ENCODE data around the gene PRKG1. TPM values are rescaled to one million over a fixed set of nuclear protein-coding genes. Genes with fewer than 3 reads are reported as not detected.
A peak's percentile ranks its signal among the peaks of the same experiment; 100 is the strongest.

PRKG1 gene
- total and polyA plus RNA-seq, 2 of the 4 experiments (the other 2 are of a cell fraction): 3.5 to 18.3 TPM

DNA sequence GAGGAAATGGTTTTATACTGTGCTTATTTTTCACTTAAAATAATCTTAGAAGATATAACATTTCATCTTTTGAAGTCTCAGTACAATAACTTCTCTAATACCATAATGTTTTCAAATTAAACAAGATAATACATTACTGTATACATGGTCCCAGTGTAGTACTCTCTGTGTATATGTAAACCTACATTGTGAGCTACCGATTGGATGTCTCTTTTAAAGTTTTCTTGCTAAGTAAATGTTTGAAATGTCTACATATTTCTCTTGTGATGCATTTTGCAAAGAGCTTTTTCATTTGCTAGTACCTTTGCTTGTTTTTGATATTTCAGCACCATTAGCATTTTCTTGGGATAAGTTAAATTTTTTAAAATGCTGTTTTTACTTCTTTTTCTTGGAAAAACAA lies 94.8 kb downstream of the PRKG1 start:
- in situ Hi-C loops (cut with MboI; ENCODE audit: low sequenced_read_pairs): no loop called here

More for the DNA sequence above, 94.8 kb downstream of the PRKG1 start:
- POLR2A ChIA-PET (ENCODE audit: unreplicated experiment): no interaction called here
- TF ChIP-seq BHLHE40 (IDR thresholded peaks at IDR 0.05; ENCODE audit: low read depth, low read length) (no peak), MAFK (IDR thresholded peaks at IDR 0.05; ENCODE audit: low read depth, low read length) (no peak), MAZ (IDR thresholded peaks at IDR 0.05; ENCODE audit: borderline replicate concordance, low read depth, low read length) (no peak), NFE2L2 (IDR thresholded peaks at IDR 0.05; ENCODE audit: low read depth, low read length) (no peak), RFX5 (IDR thresholded peaks at IDR 0.05; ENCODE audit: low read depth, low read length) (no peak), RAD21 (IDR thresholded peaks at IDR 0.05; ENCODE audit: low read length) (no peak), CEBPB (IDR thresholded peaks at IDR 0.05; ENCODE audit: low read depth, low read length) (no peak), SMC3 (IDR thresholded peaks at IDR 0.05; ENCODE audit: low read depth, low read length) (no peak), POLR2A (IDR thresholded peaks at IDR 0.05; ENCODE audit: low read depth, low read length) (no peak), FOS (IDR thresholded peaks at IDR 0.05; ENCODE audit: low read depth, low read length) (no peak)
- TF ChIP-seq, protein P1, sequence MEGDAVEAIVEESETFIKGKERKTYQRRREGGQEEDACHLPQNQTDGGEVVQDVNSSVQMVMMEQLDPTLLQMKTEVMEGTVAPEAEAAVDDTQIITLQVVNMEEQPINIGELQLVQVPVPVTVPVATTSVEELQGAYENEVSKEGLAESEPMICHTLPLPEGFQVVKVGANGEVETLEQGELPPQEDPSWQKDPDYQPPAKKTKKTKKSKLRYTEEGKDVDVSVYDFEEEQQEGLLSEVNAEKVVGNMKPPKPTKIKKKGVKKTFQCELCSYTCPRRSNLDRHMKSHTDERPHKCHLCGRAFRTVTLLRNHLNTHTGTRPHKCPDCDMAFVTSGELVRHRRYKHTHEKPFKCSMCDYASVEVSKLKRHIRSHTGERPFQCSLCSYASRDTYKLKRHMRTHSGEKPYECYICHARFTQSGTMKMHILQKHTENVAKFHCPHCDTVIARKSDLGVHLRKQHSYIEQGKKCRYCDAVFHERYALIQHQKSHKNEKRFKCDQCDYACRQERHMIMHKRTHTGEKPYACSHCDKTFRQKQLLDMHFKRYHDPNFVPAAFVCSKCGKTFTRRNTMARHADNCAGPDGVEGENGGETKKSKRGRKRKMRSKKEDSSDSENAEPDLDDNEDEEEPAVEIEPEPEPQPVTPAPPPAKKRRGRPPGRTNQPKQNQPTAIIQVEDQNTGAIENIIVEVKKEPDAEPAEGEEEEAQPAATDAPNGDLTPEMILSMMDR (conservative IDR thresholded peaks at IDR 0.05; ENCODE audit: low read depth, low read length): no peak
- TF ChIP-seq, protein P2, sequence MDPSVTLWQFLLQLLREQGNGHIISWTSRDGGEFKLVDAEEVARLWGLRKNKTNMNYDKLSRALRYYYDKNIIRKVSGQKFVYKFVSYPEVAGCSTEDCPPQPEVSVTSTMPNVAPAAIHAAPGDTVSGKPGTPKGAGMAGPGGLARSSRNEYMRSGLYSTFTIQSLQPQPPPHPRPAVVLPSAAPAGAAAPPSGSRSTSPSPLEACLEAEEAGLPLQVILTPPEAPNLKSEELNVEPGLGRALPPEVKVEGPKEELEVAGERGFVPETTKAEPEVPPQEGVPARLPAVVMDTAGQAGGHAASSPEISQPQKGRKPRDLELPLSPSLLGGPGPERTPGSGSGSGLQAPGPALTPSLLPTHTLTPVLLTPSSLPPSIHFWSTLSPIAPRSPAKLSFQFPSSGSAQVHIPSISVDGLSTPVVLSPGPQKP (IDR thresholded peaks at IDR 0.05; ENCODE audit: borderline replicate concordance, low read depth, low read length): no peak
- dilution Hi-C loops (cut with HindIII; ENCODE audit: low sequenced_read_pairs, unreplicated experiment): no loop called here
- H3K36me3 ChIP-seq (ENCODE audit: control insufficient read depth, insufficient read depth, low read length): no peaks in the 10 kb centered on the region
- no peak overlapping the region for H3K4me3 ChIP-seq (ENCODE audit: insufficient read depth, low read depth, low read length)
- CTCF ChIA-PET: interaction anchor here (0.9 kb wide), 1 partner anchor 28 kb away, joined by 3 read pairs; no protein-coding TSS in a partner anchor
- H3K9me3 ChIP-seq (ENCODE audit: control insufficient read depth, insufficient read depth, low read length): no peaks in the 10 kb centered on the region
- no peaks in the 10 kb centered on the region for H4K20me1 ChIP-seq (ENCODE audit: insufficient read depth, low read length)
- DNase-seq: peak; percentile 64
- H2BK15ac ChIP-seq (ENCODE audit: low read depth, low read length): no peak overlapping the region
- no TSS peak for BruUV-seq (replicated peaks)
- intact Hi-C loops (cut with micrococcal nuclease): no loop called here
- H2AFZ ChIP-seq (replicated peaks; ENCODE audit: low read length, poor library complexity): no peak overlapping the region
- H4K5ac ChIP-seq (ENCODE audit: low read depth, low read length): no peak overlapping the region
- no peaks in the 10 kb centered on the region for H3K27me3 ChIP-seq (ENCODE audit: control insufficient read depth, insufficient read depth, low read length)
- H3K23ac ChIP-seq (ENCODE audit: low read depth, low read length): no peak overlapping the region
- no peak overlapping the region for H3K9ac ChIP-seq (ENCODE audit: low read depth, low read length)
- no peak overlapping the region for H3K18ac ChIP-seq (ENCODE audit: low read depth, low read length)
- no peak overlapping the region for H2AK9ac ChIP-seq (replicated peaks; ENCODE audit: low read depth, low read length, poor library complexity)
- peaks cover 4 to 15% of the 10 kb centered on the region in 2 experiments; a peak in 3 of 4 replicates for H3K79me1 ChIP-seq (ENCODE audit: low read depth in 1 of 2, low read length in 2 of 2)
- H3K56ac ChIP-seq (ENCODE audit: extremely low read depth, insufficient read depth, low read length): no peak overlapping the region
- peaks cover 11% of the 10 kb centered on the region for H3K9me1 ChIP-seq (ENCODE audit: insufficient read depth, low read length)
- no peak overlapping the region for H3K4ac ChIP-seq (ENCODE audit: low read depth, low read length)
- no peak overlapping the region for H2AK5ac ChIP-seq (ENCODE audit: low read depth, low read length)
- H2BK20ac ChIP-seq (ENCODE audit: low read depth, low read length): no peak overlapping the region
- peaks cover 11% of the 10 kb centered on the region for H3K4me1 ChIP-seq (ENCODE audit: control insufficient read depth, insufficient read depth, low read length)
- peak overlapping the region; percentile 41; the same call in 1 of the 2 replicates for H3K4me2 ChIP-seq (ENCODE audit: low read depth, low read length)
- WGBS, 2 experiments (ENCODE audit: extremely low coverage in 2 of 2, insufficient read length in 1 of 2): no CpG with 5 or more reads among the region's 1 CpG
- peak; percentile 83 for ATAC-seq (ENCODE audit: low read depth)
- H4K91ac ChIP-seq (ENCODE audit: insufficient read depth, low read depth, low read length): no peak overlapping the region
- peak overlapping the region; percentile 77 for H2BK5ac ChIP-seq (ENCODE audit: low read depth, low read length, poor library complexity, severe bottlenecking)
- H2BK120ac ChIP-seq (ENCODE audit: low read depth, low read length): no peak overlapping the region
- no peak overlapping the region for H3K27ac ChIP-seq (ENCODE audit: insufficient read depth, low read length)
- no peak overlapping the region for H4K8ac ChIP-seq (ENCODE audit: low read depth in 2 of 2, low read length in 2 of 2)
- H3K14ac ChIP-seq (replicated peaks; ENCODE audit: low read depth, low read length): no peak overlapping the region
